K562 (cell line): ENCODE results near the gene NECTIN1. TPM values are rescaled to one million over a fixed set of nuclear protein-coding genes. Genes with fewer than 3 reads are reported as not detected.

ENCODE experiments used
- ATAC-seq: fragments of 200-7000 bp; cut with Tn5 transposase; 3 replicates; pipeline ENCODE4 v1.9.1; 2020; ENCODE audit warnings: moderate library complexity
- BruUV-seq: library from RNA; stranded (reverse); fragments of 400-500 nt; replicated peaks from 2 replicates; lab custom pipeline; 2021; lab: Mats Ljungman, UMichigan
- CTCF ChIA-PET: fragments of 300-600 bp; formaldehyde crosslinking; extraction: SDS; loops from one replicate; lab custom pipeline; 2021; ENCODE audit warnings: low intra/inter-chr PET ratio; lab: Yijun Ruan, JAX
- POLR2A ChIA-PET: fragments of 300-600, 350-650 bp; sonication (Branson Sonifier 250); formaldehyde crosslinking; extraction: SDS; loops from one replicate; lab custom pipeline; 2021; ENCODE audit warnings: antibody characterized with exemption, inconsistent platforms; lab: Yijun Ruan, JAX
- DNase-seq, 4 experiments: peaks; one replicate each; pipeline versions ENCODE4 v3.0.0 to v3.0.0-alpha.2; 2011 to 2018; ENCODE audit warnings: low spot score in 3 of 4, mixed read lengths in 3 of 4; ENCODE audit errors: extremely low read depth in 1 of 4
- FAIRE-seq: peaks from 2 replicates; lab custom pipeline; 2011; peaks lifted over from hg19 to GRCh38; lab: Jason Lieb, UNC
- H2AFZ ChIP-seq: 2 replicates; pipeline ENCODE4 v1.6.0; 2011; ENCODE audit warnings: low read depth, low read length, control low read depth, inconsistent platforms
- H3K27ac ChIP-seq: fragments of 200-600 bp; 3 replicates; pipeline ENCODE4 v1.8.0; 2011; ENCODE audit warnings: low read depth, mild to moderate bottlenecking, control low read depth, inconsistent platforms, low read length, moderate library complexity, mixed read lengths; ENCODE audit errors: extremely low read depth
- H3K27me3 ChIP-seq, 2 experiments: fragments of 300-600 bp in 1 of 2; 2 replicates in 1 of 2; 3 replicates in 1 of 2; pipeline versions ENCODE4 v1.6.0 to v1.8.0; 2011; ENCODE audit warnings: inconsistent platforms in 2 of 2, low read length in 2 of 2, mild to moderate bottlenecking in 1 of 2, mixed read lengths in 1 of 2, moderate library complexity in 1 of 2; ENCODE audit not compliant: control insufficient read depth in 2 of 2, insufficient read depth in 2 of 2
- H3K36me3 ChIP-seq: fragments of 300-600 bp; 3 replicates; pipeline ENCODE4 v1.8.0; 2011; ENCODE audit warnings: mild to moderate bottlenecking, low read length, inconsistent platforms; ENCODE audit not compliant: control insufficient read depth, insufficient read depth
- H3K4me1 ChIP-seq, 2 experiments: fragments of 200-600 bp in 1 of 2; replicated peaks in 1 of 2; 2 replicates in 1 of 2; 3 replicates in 1 of 2; pipeline versions ENCODE4 v1.5.1 to v1.8.0; 2011; ENCODE audit warnings: inconsistent platforms in 2 of 2, low read length in 2 of 2, mild to moderate bottlenecking in 1 of 2, mixed read lengths in 1 of 2, moderate library complexity in 1 of 2; ENCODE audit not compliant: control insufficient read depth in 2 of 2, insufficient read depth in 2 of 2
- H3K4me2 ChIP-seq: 2 replicates; pipeline ENCODE4 v1.6.1; 2011; ENCODE audit warnings: low read length, control low read depth, inconsistent platforms, mixed read lengths; ENCODE audit not compliant: insufficient read depth
- H3K4me3 ChIP-seq: fragments of 200-600 bp; sonication (generic), shearing (Covaris generic); 2 replicates; pipeline ENCODE4 v1.5.1; 2016; ENCODE audit warnings: control low read depth, inconsistent platforms
- H3K79me2 ChIP-seq: fragments of 200-600 bp; 3 replicates; pipeline ENCODE4 v1.8.0; 2011; ENCODE audit warnings: low read length, inconsistent platforms; ENCODE audit not compliant: control insufficient read depth, insufficient read depth
- H3K9ac ChIP-seq, 2 experiments: 2 replicates each; pipeline versions ENCODE4 v1.6.0 to v1.6.1; 2011; ENCODE audit warnings: low read depth in 2 of 2, low read length in 2 of 2, control low read depth in 1 of 2, inconsistent platforms in 1 of 2, mild to moderate bottlenecking in 1 of 2, mixed read lengths in 1 of 2; ENCODE audit not compliant: insufficient read depth in 1 of 2
- H3K9me1 ChIP-seq: one replicate; pipeline ENCODE4 v1.6.0; 2011; ENCODE audit warnings: inconsistent platforms, mild to moderate bottlenecking, low read length, moderate library complexity; ENCODE audit not compliant: control insufficient read depth, insufficient read depth
- H3K9me3 ChIP-seq: replicated peaks from 2 replicates; pipeline ENCODE4 v1.5.1; 2011; ENCODE audit warnings: low read depth, low read length, inconsistent platforms; ENCODE audit not compliant: control insufficient read depth, insufficient read depth
- H4K20me1 ChIP-seq: replicated peaks from 2 replicates; pipeline ENCODE4 v1.6.1; 2011; ENCODE audit warnings: low read length, inconsistent platforms, mixed read lengths; ENCODE audit not compliant: control insufficient read depth, insufficient read depth
- CBFB ChIP-seq: sonication (generic); formaldehyde crosslinking; IDR thresholded peaks from 2 replicates; pipeline ENCODE4 v1.4.0; 2020; ENCODE audit warnings: mild to moderate bottlenecking, missing genetic modification reagents
- CTCF ChIP-seq, 3 experiments: IDR thresholded peaks in 2 of 3; conservative IDR thresholded peaks in 1 of 3; 2 replicates each; pipeline ENCODE4 v1.5.1; 2011 to 2012; ENCODE audit warnings: low read length in 3 of 3, mild to moderate bottlenecking in 3 of 3, control low read depth in 2 of 3, improper control_type of control experiment in 1 of 3, inconsistent platforms in 1 of 3, low read depth in 1 of 3, mixed read lengths in 1 of 3, moderate library complexity in 1 of 3; ENCODE audit not compliant: insufficient read depth in 2 of 3
- CTCFL ChIP-seq: IDR thresholded peaks from 2 replicates; pipeline ENCODE4 v1.6.1; 2011; ENCODE audit warnings: borderline replicate concordance, low read depth, mild to moderate bottlenecking, moderate library complexity, low read length; ENCODE audit not compliant: insufficient read depth, poor library complexity, severe bottlenecking
- E2F5 ChIP-seq: sonication (generic); formaldehyde crosslinking; IDR thresholded peaks from 2 replicates; pipeline ENCODE4 v1.8.0; 2022; ENCODE audit warnings: mild to moderate bottlenecking, missing genetic modification reagents
- E2F6 ChIP-seq, 2 experiments: IDR thresholded peaks; 2 replicates each; pipeline ENCODE4 v1.6.1; 2011; ENCODE audit warnings: borderline replicate concordance in 1 of 2, control low read depth in 1 of 2, low read depth in 1 of 2, low read length in 1 of 2, mild to moderate bottlenecking in 1 of 2, mixed read lengths in 1 of 2, moderate library complexity in 1 of 2; ENCODE audit not compliant: insufficient read depth in 1 of 2, insufficient read length in 1 of 2, poor library complexity in 1 of 2, severe bottlenecking in 1 of 2; ENCODE audit errors: extremely low read depth in 1 of 2
- HNRNPLL ChIP-seq: fragments of 200-400 bp; formaldehyde crosslinking; IDR thresholded peaks from 2 replicates; pipeline ENCODE4 v1.6.1; 2017; ENCODE audit warnings: low read length, low read depth, mild to moderate bottlenecking; ENCODE audit not compliant: poor library complexity, severe bottlenecking
- KDM1A ChIP-seq, 2 experiments: fragments of 450-650 bp; IDR thresholded peaks; 2 replicates each; pipeline ENCODE4 v1.6.1; 2016; ENCODE audit warnings: mild to moderate bottlenecking in 2 of 2
- PTTG1 ChIP-seq: fragments of 450-650 bp; IDR thresholded peaks from 2 replicates; pipeline ENCODE4 v1.6.1; 2016; ENCODE audit warnings: low read depth, mild to moderate bottlenecking, missing genetic modification characterization, missing compliant biosample characterization
- RB1 ChIP-seq: fragments of 450-650 bp; IDR thresholded peaks from 2 replicates; pipeline ENCODE4 v1.6.1; 2017; ENCODE audit warnings: low read depth, mild to moderate bottlenecking
- TOE1 ChIP-seq, 2 experiments: fragments of 450-650 bp in 1 of 2; sonication (generic) in 1 of 2; formaldehyde crosslinking in 1 of 2; IDR thresholded peaks; 2 replicates each; pipeline versions ENCODE4 v1.7.1 to v1.8.0; 2016 to 2022; ENCODE audit warnings: borderline replicate concordance in 2 of 2, mild to moderate bottlenecking in 2 of 2, antibody characterized with exemption in 1 of 2, inconsistent platforms in 1 of 2, low read depth in 1 of 2, missing genetic modification reagents in 1 of 2, moderate library complexity in 1 of 2
- ZNF75A ChIP-seq: fragments of 450-650 bp; formaldehyde crosslinking; IDR thresholded peaks from 2 replicates; pipeline ENCODE4 v1.4.0; 2020; ENCODE audit warnings: mild to moderate bottlenecking
- WGBS: fragments of 100-300 bp; shearing (Covaris generic); methylation state at CpG from one replicate; pipeline ENCODE4 v1.1.6; 2016; ENCODE audit warnings: low coverage, mixed read lengths; ENCODE audit not compliant: insufficient coverage; ENCODE audit errors: missing lambda C conversion rate; 5-methylcytosine and 5-hydroxymethylcytosine counted together
- in situ Hi-C: fragments of 300-500 bp; cut with MboI; formaldehyde crosslinking; loops from 4 replicates; pipeline ENCODE4 v1.15.0; 2018; ENCODE audit warnings: inconsistent platforms, mixed read lengths
- intact Hi-C: fragments of 100-400 bp; cut with micrococcal nuclease; formaldehyde crosslinking; loops from 2 replicates; pipeline ENCODE4 v1.14.2; 2022
- polyA plus RNA-seq, 8 experiments: library from polyadenylated mRNA; depleted of rRNA in 4 of 8; stranded (reverse) in 5 of 8; unstranded in 3 of 8; fragments of >200 nt; fragmentation: Nextera tagmentation in 2 of 8; fragmentation: Illumina TruSeq in 1 of 8; extraction: Ambion mirVana in 2 of 8; extraction: Trizol in 1 of 8; gene quantifications; 2 replicates each; pipeline versions ENCODE4 v1.2.1 to v1.2.3, GENCODE V29; 2011 to 2014; ENCODE audit warnings: inconsistent platforms in 1 of 8, missing spikeins in 1 of 8
- total RNA-seq, 7 experiments: library from RNA; depleted of rRNA in 6 of 7; stranded (reverse); fragments of >200 nt in 6 of 7; fragmentation: Illumina TruSeq in 2 of 7; extraction: Trizol in 2 of 7; gene quantifications; 2 replicates each; pipeline versions ENCODE4 v1.2.1 to v1.2.3, GENCODE V29; 2011 to 2021; ENCODE audit warnings: low replicate concordance in 1 of 7

NECTIN1 gene
- total and polyA plus RNA-seq, 9 of the 15 experiments (the other 6 are each of a cell fraction or from before 2014, with no cell fraction given) = 0.09 to 0.53 (median 0.23) TPM; not detected in 2

GRCh38 chr11:119741369-119742262 lies 12.6 kb upstream of the NECTIN1 start:
- in situ Hi-C loops = no loop called here
- H3K36me3 ChIP-seq = no peaks in the 10 kb centered on the region
- CTCF ChIA-PET = no interaction called here
- intact Hi-C loops = no loop called here
- H3K4me1 ChIP-seq = peaks cover 0 to 12% of the 10 kb centered on the region in 2 experiments; a peak in 2 of 5 replicates
- H4K20me1 ChIP-seq = peaks cover 8% of the 10 kb centered on the region; the same call in 1 of the 2 replicates
- no peak overlapping the region for H3K9ac ChIP-seq
- WGBS = 34% methylated on average over 46 of the region's 54 CpGs
- no peak overlapping the region for H3K4me3 ChIP-seq
- BruUV-seq = no TSS peak
- H3K79me2 ChIP-seq = no peaks in the 10 kb centered on the region
- POLR2A ChIA-PET = no interaction called here
- no peaks in the 10 kb centered on the region for H3K9me3 ChIP-seq
- no peaks in the 10 kb centered on the region for H3K9me1 ChIP-seq
- no peak overlapping the region for H3K27ac ChIP-seq
- no peak overlapping the region for H2AFZ ChIP-seq
- ATAC-seq = peak; percentile 98
- no peak overlapping the region for H3K4me2 ChIP-seq
- peak; percentile 54 to 83 (median 79) for DNase-seq
- FAIRE-seq = no peak
- H3K27me3 ChIP-seq = peaks cover 0 to 61% of the 10 kb centered on the region in 2 experiments; a peak in 3 of 5 replicates
- TF ChIP-seq CBFB (CRISPR knock-in tag) = no peak
- TF ChIP-seq CTCFL = peak; percentile 92
- peak; percentile 62 to 69 (median 68); a peak in 5 of 6 replicates for TF ChIP-seq CTCF (IDR thresholded peaks at IDR 0.05 in 2 of 3, conservative IDR thresholded peaks at IDR 0.05 in 1 of 3; ENCODE audit: insufficient read depth in 2 of 3, low read depth in 1 of 3, low read length in 3 of 3)
- no peak for TF ChIP-seq E2F5 (CRISPR knock-in tag)
- peak; percentile 52; the same call in 1 of the 2 replicates for TF ChIP-seq RB1
- TF ChIP-seq HNRNPLL = no peak
- TF ChIP-seq PTTG1 (tag) = no peak
- peak in 1 of 2 experiments; percentile 30 for TF ChIP-seq E2F6 (IDR thresholded peaks at IDR 0.05; ENCODE audit: borderline replicate concordance in 1 of 2, extremely low read depth in 1 of 2, insufficient read depth in 1 of 2, insufficient read length in 1 of 2, low read depth in 1 of 2, low read length in 1 of 2, poor library complexity in 1 of 2, severe bottlenecking in 1 of 2)
- TF ChIP-seq KDM1A (IDR thresholded peaks at IDR 0.05) = peak in 1 of 2 experiments; percentile 70; a peak in 1 of 4 replicates
- no peak for TF ChIP-seq ZNF75A
- TF ChIP-seq TOE1 (IDR thresholded peaks at IDR 0.05; ENCODE audit: borderline replicate concordance) = no peak
- no peak for TF ChIP-seq TOE1 (CRISPR knock-in tag; IDR thresholded peaks at IDR 0.05; ENCODE audit: borderline replicate concordance, low read depth)
